BE2C (cell line): ENCODE results near the gene ZNF416. TPM values are rescaled to one million over a fixed set of nuclear protein-coding genes. Genes with fewer than 3 reads are reported as not detected.

ENCODE experiments used
- DNase-seq: peaks from one replicate; pipeline ENCODE4 v3.0.0-alpha.2; 2020
- H3K27me3 ChIP-seq: fragments of 250-450 bp; sonication (Bioruptor Pico); 2 replicates; pipeline ENCODE4 v1.5.1; 2020; ENCODE audit warnings: mild to moderate bottlenecking
- H3K36me3 ChIP-seq: fragments of 250-450 bp; sonication (Bioruptor Pico); 2 replicates; pipeline ENCODE4 v1.5.1; 2020; ENCODE audit warnings: mild to moderate bottlenecking
- H3K4me1 ChIP-seq: fragments of 250-450 bp; sonication (Bioruptor Pico); 2 replicates; pipeline ENCODE4 v1.5.1; 2020
- H3K4me3 ChIP-seq: 2 replicates; pipeline ENCODE4 v1.5.1; 2011; ENCODE audit warnings: low read depth, low read length
- H3K9me3 ChIP-seq: fragments of 250-450 bp; sonication (Bioruptor Pico); 2 replicates; pipeline ENCODE4 v1.5.1; 2020
- polyA plus RNA-seq: library from polyadenylated mRNA; unstranded; fragments of >200 nt; gene quantifications from one replicate; pipeline ENCODE4 v1.2.1, GENCODE V29; 2012; ENCODE audit warnings: low read depth, missing spikeins; ENCODE audit not compliant: insufficient read length, insufficient read depth
- TF ChIP-seq, protein P1 (sequence below): IDR thresholded peaks from 2 replicates; pipeline ENCODE4 v1.5.1; 2012; ENCODE audit warnings: mild to moderate bottlenecking, low read depth, low read length

The ZNF416 gene
- polyA plus RNA-seq, result 4.9 TPM

DNA sequence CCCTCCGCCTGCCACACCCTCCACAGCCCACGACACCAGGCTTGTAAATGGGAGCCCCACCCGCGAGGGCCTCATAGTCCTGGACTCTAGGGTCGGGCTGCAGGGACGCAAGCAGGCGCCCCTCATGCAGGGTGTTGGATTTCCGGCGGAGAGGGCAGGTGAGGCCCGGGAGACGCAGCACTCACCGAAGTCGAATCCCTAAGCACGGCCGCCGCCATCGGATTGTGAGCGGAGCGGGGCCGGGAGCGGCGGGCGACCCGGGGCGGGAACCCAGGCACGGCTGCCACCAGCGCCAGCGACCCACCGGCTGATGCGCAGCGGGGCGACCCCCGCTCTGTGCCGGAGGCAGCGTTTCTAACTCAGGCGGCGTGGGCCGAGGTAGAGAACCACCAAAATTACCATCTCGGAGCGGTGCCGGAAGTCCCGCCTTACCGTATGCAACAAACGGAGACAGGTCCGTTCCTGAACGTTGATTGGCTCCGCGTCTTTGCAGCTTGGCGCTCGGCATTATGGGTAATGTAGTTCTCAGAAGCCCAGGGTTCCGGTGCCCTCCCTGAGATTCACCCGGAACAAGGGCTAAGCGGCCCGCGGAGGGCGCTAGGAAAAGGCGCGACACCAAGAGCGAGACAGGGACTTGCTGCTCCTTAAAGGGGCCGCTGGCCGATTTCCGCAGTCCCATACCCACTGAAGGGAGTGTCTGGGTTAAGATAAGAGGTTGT, at the start of gene ZNF416:
Gene ZNF416 (minus strand): TSS at position 425 of the 719 bp plus-strand sequence. CDS start 207 bp downstream, at position 218.
- TF ChIP-seq, protein P1, sequence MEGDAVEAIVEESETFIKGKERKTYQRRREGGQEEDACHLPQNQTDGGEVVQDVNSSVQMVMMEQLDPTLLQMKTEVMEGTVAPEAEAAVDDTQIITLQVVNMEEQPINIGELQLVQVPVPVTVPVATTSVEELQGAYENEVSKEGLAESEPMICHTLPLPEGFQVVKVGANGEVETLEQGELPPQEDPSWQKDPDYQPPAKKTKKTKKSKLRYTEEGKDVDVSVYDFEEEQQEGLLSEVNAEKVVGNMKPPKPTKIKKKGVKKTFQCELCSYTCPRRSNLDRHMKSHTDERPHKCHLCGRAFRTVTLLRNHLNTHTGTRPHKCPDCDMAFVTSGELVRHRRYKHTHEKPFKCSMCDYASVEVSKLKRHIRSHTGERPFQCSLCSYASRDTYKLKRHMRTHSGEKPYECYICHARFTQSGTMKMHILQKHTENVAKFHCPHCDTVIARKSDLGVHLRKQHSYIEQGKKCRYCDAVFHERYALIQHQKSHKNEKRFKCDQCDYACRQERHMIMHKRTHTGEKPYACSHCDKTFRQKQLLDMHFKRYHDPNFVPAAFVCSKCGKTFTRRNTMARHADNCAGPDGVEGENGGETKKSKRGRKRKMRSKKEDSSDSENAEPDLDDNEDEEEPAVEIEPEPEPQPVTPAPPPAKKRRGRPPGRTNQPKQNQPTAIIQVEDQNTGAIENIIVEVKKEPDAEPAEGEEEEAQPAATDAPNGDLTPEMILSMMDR, result peak; percentile 41; the same call in 1 of the 2 replicates
- DNase-seq, result peak; percentile 97
- Histone ChIP-seq H3K4me1 (no peaks in the 10 kb centered on the region), H3K4me3 (peak within 1 kb of the TSS; percentile 83), H3K36me3 (peaks cover 27% of the 10 kb centered on the region), H3K27me3 (no peaks in the 10 kb centered on the region), H3K9me3 (peaks cover 5% of the 10 kb centered on the region; the same call in 1 of the 2 replicates)

DNA sequence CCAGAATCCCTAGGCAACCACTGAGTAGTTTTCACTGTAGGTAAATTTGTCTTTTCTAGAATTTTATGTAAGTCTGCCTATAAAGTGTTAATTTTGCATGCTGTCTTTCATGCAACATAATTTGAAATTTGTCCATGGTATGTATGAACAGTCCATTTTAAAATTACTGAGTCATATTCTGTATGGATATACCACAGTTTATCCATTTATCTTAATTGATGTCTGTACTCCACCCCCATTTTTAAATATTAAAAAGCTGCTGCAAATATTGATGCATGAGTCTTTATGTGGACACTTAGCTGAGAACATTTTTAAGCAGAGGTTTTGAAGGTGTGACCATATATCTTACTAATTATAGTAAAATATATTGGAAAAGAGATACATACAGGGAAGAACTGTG, 44.4 kb upstream of the ZNF416 start:
- Histone ChIP-seq H3K4me1 (no peaks in the 10 kb centered on the region), H3K27me3 (no peaks in the 10 kb centered on the region), H3K4me3 (no peak overlapping the region), H3K9me3 (peaks cover 28% of the 10 kb centered on the region), H3K36me3 (peaks cover 58% of the 10 kb centered on the region)
- TF ChIP-seq, protein P1, result no peak
- DNase-seq, result no peak

DNA sequence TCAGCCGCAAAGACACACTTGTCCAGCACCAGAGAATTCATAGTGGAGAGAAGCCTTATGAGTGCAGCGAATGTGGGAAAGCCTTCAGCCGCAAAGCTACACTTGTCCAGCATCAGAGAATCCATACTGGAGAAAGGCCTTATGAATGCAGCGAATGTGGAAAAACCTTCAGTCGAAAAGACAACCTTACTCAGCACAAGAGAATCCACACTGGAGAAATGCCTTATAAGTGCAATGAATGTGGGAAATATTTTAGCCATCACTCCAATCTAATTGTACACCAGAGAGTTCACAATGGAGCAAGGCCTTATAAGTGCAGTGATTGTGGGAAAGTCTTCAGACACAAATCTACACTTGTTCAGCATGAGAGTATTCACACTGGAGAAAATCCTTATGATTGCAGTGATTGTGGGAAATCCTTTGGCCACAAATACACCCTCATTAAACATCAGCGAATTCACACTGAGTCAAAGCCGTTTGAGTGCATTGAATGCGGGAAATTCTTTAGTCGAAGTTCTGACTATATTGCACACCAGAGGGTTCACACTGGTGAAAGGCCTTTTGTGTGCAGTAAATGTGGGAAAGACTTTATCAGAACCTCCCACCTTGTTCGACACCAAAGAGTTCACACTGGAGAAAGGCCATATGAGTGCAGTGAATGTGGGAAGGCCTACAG, 42.1 kb upstream of the ZNF416 start:
- DNase-seq, result no peak
- H3K36me3 ChIP-seq, result peaks cover 80% of the 10 kb centered on the region
- H3K4me1 ChIP-seq, result no peaks in the 10 kb centered on the region
- TF ChIP-seq, protein P1, result no peak
- H3K27me3 ChIP-seq, result no peaks in the 10 kb centered on the region
- H3K4me3 ChIP-seq, result no peak overlapping the region
- H3K9me3 ChIP-seq, result peaks cover 28% of the 10 kb centered on the region

DNA sequence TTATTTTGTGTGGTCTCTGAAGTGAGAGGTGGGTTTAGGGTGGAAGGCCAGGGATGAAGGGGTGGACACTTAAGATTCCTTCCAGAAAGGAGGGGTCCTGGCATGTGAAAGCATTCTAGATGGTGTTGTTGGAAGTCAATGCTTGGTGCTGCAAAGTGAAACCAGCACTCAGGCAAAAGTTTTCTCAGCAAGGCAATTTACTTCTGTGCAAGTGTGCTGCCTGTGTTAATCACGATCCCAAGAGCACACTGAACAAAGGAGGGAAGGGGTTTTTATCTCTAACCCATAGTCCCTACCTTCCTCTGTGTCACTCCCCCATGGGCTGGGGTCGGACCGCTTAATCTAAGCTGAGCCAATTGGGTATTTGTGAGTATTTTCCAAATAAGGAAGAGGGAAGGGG, 36.6 kb upstream of the ZNF416 start:
- Histone ChIP-seq H3K27me3 (no peaks in the 10 kb centered on the region), H3K4me3 (peak overlapping the region; percentile 71), H3K36me3 (peaks cover 54% of the 10 kb centered on the region), H3K4me1 (no peaks in the 10 kb centered on the region; the same call in 1 of the 2 replicates), H3K9me3 (peaks cover 15% of the 10 kb centered on the region)
- no peak for DNase-seq
- TF ChIP-seq, protein P1, result no peak

DNA sequence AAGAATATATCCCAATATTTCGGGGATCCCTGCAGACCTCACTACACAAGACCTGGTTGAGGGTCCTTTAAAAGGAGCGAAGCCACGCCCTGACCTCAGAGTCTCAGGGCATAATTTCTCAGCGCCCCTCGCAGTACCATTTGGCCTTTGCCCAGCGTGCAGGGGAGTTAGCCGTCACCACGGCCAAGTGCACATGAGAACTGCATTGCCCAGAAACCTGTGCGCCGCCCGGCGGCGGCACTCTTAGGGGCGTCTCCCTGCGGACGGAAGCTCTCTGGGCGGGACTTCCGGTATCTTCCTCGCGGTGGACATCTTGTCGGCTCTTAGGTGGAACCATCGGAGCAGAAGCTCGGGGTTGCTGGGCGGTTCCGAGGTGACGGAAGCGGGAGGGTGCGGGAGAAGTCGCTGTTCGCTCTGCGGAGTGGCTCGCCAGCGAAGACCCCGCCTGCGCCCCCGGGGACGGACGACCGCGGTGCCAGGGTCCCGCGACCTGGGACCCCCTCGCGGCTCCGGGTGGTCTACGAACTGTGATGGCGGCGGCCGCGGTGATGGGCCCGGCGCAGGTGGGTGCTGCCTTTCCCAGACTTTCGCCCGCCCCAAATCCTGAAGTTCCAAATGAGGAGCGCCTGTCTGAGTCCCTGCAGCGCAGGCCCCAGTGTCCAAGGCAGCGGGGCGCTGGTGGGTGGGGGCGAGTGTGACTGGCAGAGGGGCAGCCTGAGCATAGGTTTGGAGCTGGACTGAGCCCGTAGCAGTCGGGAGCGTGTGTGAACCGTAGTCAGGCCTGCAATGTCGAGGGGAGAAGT, 35.4 kb upstream of the ZNF416 start, which contains the start of gene ZNF134:
Gene ZNF134 (plus strand): TSS at position 302 of the 803 bp plus-strand sequence. CDS start 5,227 bp downstream, outside the sequence.
- no peaks in the 10 kb centered on the region; the same call in 1 of the 2 replicates for H3K4me1 ChIP-seq
- H3K9me3 ChIP-seq, result peaks cover 9% of the 10 kb centered on the region
- DNase-seq, result peak; percentile 95
- H3K36me3 ChIP-seq, result peaks cover 42% of the 10 kb centered on the region
- TF ChIP-seq, protein P1, result peak; percentile 31
- no peaks in the 10 kb centered on the region for H3K27me3 ChIP-seq
- peak within 1 kb of the TSS; percentile 71 for H3K4me3 ChIP-seq
